ENCODE measurements around the gene OR2AJ1. TPM values are rescaled to one million over a fixed set of nuclear protein-coding genes. Genes with fewer than 3 reads are reported as not detected.
"Not testable (repeated sequence)": the region's sequence is repeated elsewhere in the genome, so short reads cannot be mapped to it uniquely, and the experiment has no call there.

Gene OR2AJ1
- total RNA-seq, 2 donors from 2014 or later = 0.15 TPM; not detected in 1

GRCh38 chr1:247923941-247924340, 748 bp upstream of the OR2AJ1 start:
- ATAC-seq (no peak), DNase-seq (no peak)
- H3K9me3 ChIP-seq (ENCODE audit: control insufficient read depth, low read length, poor library complexity, severe bottlenecking) = no peaks in the 10 kb centered on the region
- Mint-ChIP-seq H3K4me3 (no peak overlapping the region), H3K27me3 (peaks cover 12% of the 10 kb centered on the region), H3K36me3 (ENCODE audit: low read depth) (peaks cover 3% of the 10 kb centered on the region), H3K4me1 (no peaks in the 10 kb centered on the region), H3K27ac (no peak overlapping the region)

- Mint-ChIP-seq H3K27ac (peak overlapping the region; percentile 3), H3K4me3 (no peak overlapping the region)
- DNase-seq = no peak
Observed at GRCh38 chr1:247933989-247934388, 9.3 kb downstream of the OR2AJ1 start.

DNA sequence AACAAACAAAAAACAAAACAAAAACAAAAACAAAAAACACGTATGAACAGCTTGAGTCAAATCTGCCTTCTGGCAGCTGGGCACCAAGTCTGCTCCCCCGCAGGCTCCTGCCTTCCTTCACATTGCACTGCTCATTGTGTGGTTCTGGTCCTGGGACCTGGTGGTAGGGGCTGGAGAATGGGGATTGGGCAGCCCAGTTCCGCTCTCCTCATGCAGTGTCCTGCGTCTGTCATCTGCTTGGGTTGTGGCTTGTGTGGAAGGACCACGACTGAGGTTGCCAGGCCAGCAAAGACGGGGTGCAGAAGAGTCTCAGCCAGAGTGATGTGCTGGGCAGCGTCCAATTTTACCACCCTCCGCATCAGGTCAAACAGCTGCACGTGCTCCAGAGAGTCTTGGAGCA, 11.1 kb downstream of the OR2AJ1 start:
- H3K27ac Mint-ChIP-seq = no peak overlapping the region
- no peak overlapping the region for H3K4me3 Mint-ChIP-seq
- H3K9me3 ChIP-seq (ENCODE audit: control insufficient read depth, low read length, poor library complexity, severe bottlenecking) = no peaks in the 10 kb centered on the region
- no peaks in the 10 kb centered on the region for H3K36me3 Mint-ChIP-seq (ENCODE audit: low read depth)
- no peak for DNase-seq
- ATAC-seq = no peak
- no peaks in the 10 kb centered on the region for H3K27me3 Mint-ChIP-seq
- no peaks in the 10 kb centered on the region for H3K4me1 Mint-ChIP-seq

More at GRCh38 chr1:247933989-247934388, 9.3 kb downstream of the OR2AJ1 start:
- ATAC-seq = no peak
- no peaks in the 10 kb centered on the region for H3K27me3 Mint-ChIP-seq
- H3K9me3 ChIP-seq (ENCODE audit: control insufficient read depth, low read length, poor library complexity, severe bottlenecking) = no peaks in the 10 kb centered on the region
- no peaks in the 10 kb centered on the region for H3K4me1 Mint-ChIP-seq
- no peaks in the 10 kb centered on the region for H3K36me3 Mint-ChIP-seq (ENCODE audit: low read depth)

DNA sequence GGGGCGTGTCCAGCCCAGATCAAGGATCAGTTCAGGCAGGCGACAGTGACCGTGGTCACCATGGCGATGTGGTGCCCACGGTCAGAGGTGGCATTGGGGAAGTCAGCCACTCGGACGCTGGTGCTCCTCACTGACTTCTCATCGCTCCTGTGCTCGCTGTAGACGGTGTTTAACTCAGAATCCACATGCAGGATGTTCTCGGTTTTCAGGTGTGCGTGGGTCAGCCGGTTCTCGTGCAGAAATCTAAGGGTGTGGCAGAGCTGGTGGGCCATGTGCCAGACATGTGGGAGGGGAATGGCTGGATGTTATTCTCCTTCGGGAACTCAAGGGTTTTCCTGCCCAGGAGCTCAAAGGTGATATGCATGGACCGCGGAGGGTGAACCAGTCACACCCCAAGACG, 11.7 kb downstream of the OR2AJ1 start:
- Mint-ChIP-seq H3K4me1 (no peaks in the 10 kb centered on the region), H3K36me3 (ENCODE audit: low read depth) (no peaks in the 10 kb centered on the region), H3K27ac (no peak overlapping the region), H3K27me3 (no peaks in the 10 kb centered on the region), H3K4me3 (no peak overlapping the region)
- H3K9me3 ChIP-seq (ENCODE audit: control insufficient read depth, low read length, poor library complexity, severe bottlenecking) = no peaks in the 10 kb centered on the region
- ATAC-seq (no peak), DNase-seq (no peak)

- not testable (repeated sequence) for H3K9me3 ChIP-seq (ENCODE audit: control insufficient read depth, low read length, poor library complexity, severe bottlenecking); H3K36me3 Mint-ChIP-seq (ENCODE audit: low read depth); H3K27ac Mint-ChIP-seq; H3K4me1 Mint-ChIP-seq; H3K27me3 Mint-ChIP-seq
- H3K4me3 Mint-ChIP-seq = peak overlapping the region; percentile 61
- DNase-seq = peak; percentile 41 to 81 (median 56)
- ATAC-seq = peak; percentile 99
Observed at GRCh38 chr1:247936965-247937734, 12.5 kb downstream of the OR2AJ1 start.

DNA sequence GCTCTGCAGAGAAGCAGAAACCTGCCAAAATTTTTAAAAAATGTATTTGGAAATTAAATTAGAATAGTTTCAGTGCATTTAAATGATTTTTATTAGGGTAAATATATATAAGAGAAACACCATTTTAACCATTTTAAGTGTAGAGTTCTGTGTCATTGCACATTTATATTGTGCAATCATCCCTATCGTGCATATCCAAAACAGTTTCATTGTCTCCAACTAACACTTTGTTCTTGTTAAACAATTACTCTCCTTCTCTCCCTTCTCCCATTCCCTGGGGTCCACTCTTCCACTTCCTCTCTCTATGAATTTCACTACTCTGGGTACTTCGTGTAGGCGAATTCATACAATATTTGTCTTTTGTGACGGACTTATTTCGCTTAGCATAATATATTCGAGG, 17.9 kb downstream of the OR2AJ1 start:
- H3K36me3 Mint-ChIP-seq (ENCODE audit: low read depth) = no peaks in the 10 kb centered on the region
- no peak for ATAC-seq
- no peaks in the 10 kb centered on the region for H3K27me3 Mint-ChIP-seq
- no peak overlapping the region for H3K4me3 Mint-ChIP-seq
- no peak overlapping the region for H3K27ac Mint-ChIP-seq
- H3K4me1 Mint-ChIP-seq = no peaks in the 10 kb centered on the region
- no peaks in the 10 kb centered on the region for H3K9me3 ChIP-seq (ENCODE audit: control insufficient read depth, low read length, poor library complexity, severe bottlenecking)
- no peak for DNase-seq

- no peak for DNase-seq
- Mint-ChIP-seq H3K36me3 (ENCODE audit: low read depth) (no peaks in the 10 kb centered on the region), H3K4me3 (no peak within 1 kb of the TSS), H3K27me3 (peaks cover 6% of the 10 kb centered on the region), H3K27ac (no peak within 1 kb of the TSS), H3K4me1 (no peaks in the 10 kb centered on the region)
- H3K9me3 ChIP-seq (ENCODE audit: control insufficient read depth, low read length, poor library complexity, severe bottlenecking) = no peaks in the 10 kb centered on the region
- no peak for ATAC-seq
Observed at GRCh38 chr1:247948558-247948957, 23.9 kb downstream of the OR2AJ1 start, which contains the start of gene OR2L8. Gene OR2L8, plus strand, starts transcription at chr1:247948858. Its CDS starts 0 bp downstream, at chr1:247948858.

DNA sequence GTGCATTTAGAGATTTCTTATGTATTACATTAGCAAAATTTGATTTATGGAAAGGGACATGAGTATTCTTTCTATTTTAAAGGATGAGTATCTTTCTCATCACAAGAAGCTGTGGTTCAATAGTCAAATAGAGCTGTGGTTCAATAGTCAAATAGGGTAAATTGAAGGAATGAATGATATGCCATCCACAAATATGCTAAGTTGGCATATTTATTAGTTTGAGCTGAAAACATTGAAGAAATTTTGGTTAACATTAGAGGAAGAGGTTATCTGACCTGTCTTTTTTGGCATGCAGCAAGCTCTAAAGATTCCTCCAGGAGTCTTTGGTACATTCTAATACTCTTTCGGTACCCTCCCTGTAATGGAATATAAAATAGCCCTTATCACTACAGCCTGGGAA, 28.7 kb downstream of the OR2AJ1 start:
- ATAC-seq (no peak), DNase-seq (no peak)
- Mint-ChIP-seq H3K4me3 (no peak overlapping the region), H3K4me1 (no peaks in the 10 kb centered on the region), H3K27ac (no peak overlapping the region), H3K36me3 (ENCODE audit: low read depth) (no peaks in the 10 kb centered on the region), H3K27me3 (peaks cover 6% of the 10 kb centered on the region)
- H3K9me3 ChIP-seq (ENCODE audit: control insufficient read depth, low read length, poor library complexity, severe bottlenecking) = no peaks in the 10 kb centered on the region

- no peak overlapping the region for H3K27ac Mint-ChIP-seq
- ATAC-seq = no peak
- H3K4me3 Mint-ChIP-seq = no peak overlapping the region
- no peak for DNase-seq
- H3K36me3 Mint-ChIP-seq (ENCODE audit: low read depth) = no peaks in the 10 kb centered on the region
- H3K4me1 Mint-ChIP-seq = no peaks in the 10 kb centered on the region
- H3K27me3 Mint-ChIP-seq = no peaks in the 10 kb centered on the region
- no peaks in the 10 kb centered on the region for H3K9me3 ChIP-seq (ENCODE audit: control insufficient read depth, low read length, poor library complexity, severe bottlenecking)
Observed at GRCh38 chr1:247961791-247962190, 37.1 kb downstream of the OR2AJ1 start.

DNA sequence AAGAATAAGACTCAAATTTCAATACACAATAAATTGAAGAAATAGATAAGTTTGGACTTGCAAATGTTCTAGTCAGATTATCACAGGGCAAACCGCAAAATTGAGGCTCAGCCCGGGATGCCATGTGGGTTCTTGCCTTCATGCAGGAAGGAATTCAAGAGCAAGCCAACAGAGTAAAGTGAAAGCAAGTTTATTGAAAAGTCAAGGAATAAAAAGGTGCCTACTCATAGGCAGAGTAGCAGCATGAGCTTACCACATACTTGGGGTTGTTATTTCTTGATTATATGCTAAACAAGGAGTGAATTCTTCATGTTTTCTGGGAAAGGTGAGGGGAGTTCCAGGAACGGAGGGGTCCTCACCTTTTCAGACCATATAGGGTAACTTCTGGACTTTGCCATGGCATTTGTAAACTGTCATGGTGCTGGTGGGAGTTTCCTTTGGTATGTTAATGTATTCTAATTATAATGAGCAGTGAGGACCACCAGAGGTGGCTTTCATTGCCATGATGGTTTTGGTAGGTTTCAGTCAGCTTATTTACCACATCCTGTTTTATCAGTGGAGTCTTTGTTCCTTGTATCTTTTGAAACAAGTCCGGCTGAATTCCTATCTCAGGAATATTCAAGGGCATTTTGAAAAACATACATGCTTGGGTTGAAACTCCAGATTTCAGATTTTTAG, 38.4 kb downstream of the OR2AJ1 start:
- DNase-seq = no peak
- no peak for ATAC-seq
- Mint-ChIP-seq H3K4me1 (peaks cover 3% of the 10 kb centered on the region), H3K27ac (no peak overlapping the region), H3K27me3 (no peaks in the 10 kb centered on the region), H3K4me3 (no peak overlapping the region), H3K36me3 (ENCODE audit: low read depth) (no peaks in the 10 kb centered on the region)
- no peaks in the 10 kb centered on the region for H3K9me3 ChIP-seq (ENCODE audit: control insufficient read depth, low read length, poor library complexity, severe bottlenecking)

- Mint-ChIP-seq H3K27me3 (no peaks in the 10 kb centered on the region), H3K36me3 (ENCODE audit: low read depth) (no peaks in the 10 kb centered on the region), H3K4me3 (no peak within 1 kb of the TSS), H3K4me1 (peaks cover 3% of the 10 kb centered on the region), H3K27ac (no peak within 1 kb of the TSS)
- ATAC-seq (no peak), DNase-seq (no peak)
- H3K9me3 ChIP-seq (ENCODE audit: control insufficient read depth, low read length, poor library complexity, severe bottlenecking) = no peaks in the 10 kb centered on the region
Observed at GRCh38 chr1:247964933-247965332, 40.2 kb downstream of the OR2AJ1 start, which contains the start of gene OR2AK2. Gene OR2AK2, plus strand, starts transcription at chr1:247965233. Its CDS starts 144 bp downstream, at chr1:247965377.

DNA sequence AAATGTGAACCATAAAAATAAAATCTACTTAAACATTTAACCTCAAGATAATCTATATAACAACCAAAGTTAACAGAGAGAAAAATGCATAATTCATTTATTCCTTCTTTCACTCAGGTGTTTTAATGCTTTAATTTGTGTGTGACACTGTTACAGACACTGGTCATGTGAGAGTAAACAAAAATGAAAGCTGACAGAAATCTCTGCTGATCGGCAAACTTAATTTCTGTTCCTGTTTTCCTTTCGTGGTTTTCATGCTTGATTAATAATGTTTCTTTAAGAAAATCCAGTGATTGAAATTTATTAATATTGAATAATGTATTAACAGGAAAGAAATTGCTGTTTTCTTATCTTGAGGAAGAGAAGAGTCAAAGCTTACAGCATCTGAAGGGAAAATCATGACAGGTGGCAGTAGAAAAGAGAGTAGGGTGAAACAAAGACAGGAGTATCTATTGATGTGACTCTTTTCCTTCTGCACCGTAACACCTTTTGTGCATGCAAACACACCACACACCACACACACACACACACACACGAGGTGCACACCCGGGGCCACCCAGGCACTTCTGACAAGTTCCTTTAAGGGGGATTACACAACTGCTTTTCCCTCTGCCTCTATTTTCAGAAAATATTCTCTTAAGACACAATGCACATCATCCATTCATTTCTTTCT, 42.0 kb downstream of the OR2AJ1 start:
- peaks cover 3% of the 10 kb centered on the region for H3K4me1 Mint-ChIP-seq
- no peak overlapping the region for H3K4me3 Mint-ChIP-seq
- DNase-seq (no peak), ATAC-seq (no peak)
- no peaks in the 10 kb centered on the region for H3K27me3 Mint-ChIP-seq
- no peaks in the 10 kb centered on the region for H3K36me3 Mint-ChIP-seq (ENCODE audit: low read depth)
- H3K27ac Mint-ChIP-seq = no peak overlapping the region
- peaks cover 3% of the 10 kb centered on the region for H3K9me3 ChIP-seq (ENCODE audit: control insufficient read depth, low read length, poor library complexity, severe bottlenecking)

All from T-helper 17 cell (primary cell).